Calu3 (cell line): Measurements from ENCODE around the gene C9orf50. TPM values are rescaled to one million over a fixed set of nuclear protein-coding genes. Genes with fewer than 3 reads are reported as not detected.
"Not testable (repeated sequence)": the region's sequence is repeated elsewhere in the genome, so short reads cannot be mapped to it uniquely, and the experiment has no call there.

Experiments
- BruUV-seq: library from RNA; stranded (reverse); fragments of 400-500 nt; replicated peaks from 2 replicates; lab custom pipeline; 2021; lab: Mats Ljungman, UMichigan
- CTCF ChIA-PET: fragments of 300-600 bp; sonication (Branson Sonifier 250); formaldehyde crosslinking; loops from one replicate; lab custom pipeline; 2022; ENCODE audit warnings: antibody characterized with exemption; lab: Charles Lee
- DNase-seq: peaks from one replicate; pipeline ENCODE4 v3.0.0; 2022
- H3K27ac Mint-ChIP-seq: one replicate; pipeline ENCODE4 v1.8.0; 2022; ENCODE audit warnings: mixed read lengths; ENCODE audit not compliant: unreplicated experiment
- H3K27me3 Mint-ChIP-seq: one replicate; pipeline ENCODE4 v1.8.0; 2022; ENCODE audit warnings: mixed read lengths; ENCODE audit not compliant: unreplicated experiment
- H3K36me3 Mint-ChIP-seq: one replicate; pipeline ENCODE4 v1.8.0; 2022; ENCODE audit warnings: mild to moderate bottlenecking, moderate library complexity, mixed read lengths; ENCODE audit not compliant: insufficient read depth, unreplicated experiment
- H3K4me1 Mint-ChIP-seq: one replicate; pipeline ENCODE4 v1.8.0; 2022; ENCODE audit warnings: mild to moderate bottlenecking, low read depth, mixed read lengths; ENCODE audit not compliant: unreplicated experiment
- H3K4me3 Mint-ChIP-seq: one replicate; pipeline ENCODE4 v1.8.0; 2022; ENCODE audit warnings: mild to moderate bottlenecking, low read depth, moderate library complexity, mixed read lengths; ENCODE audit not compliant: unreplicated experiment
- H3K9me3 Mint-ChIP-seq: one replicate; pipeline ENCODE4 v1.8.0; 2022; ENCODE audit warnings: low read depth, mixed read lengths; ENCODE audit not compliant: unreplicated experiment
- intact Hi-C: fragments of 100-400 bp; cut with micrococcal nuclease; formaldehyde crosslinking; loops from one replicate; pipeline ENCODE4 v1.10.0; 2022; ENCODE audit not compliant: unreplicated experiment
- total RNA-seq: library from RNA; stranded (reverse); gene quantifications from 2 replicates; pipeline ENCODE4 v1.2.3, GENCODE V29; 2022
- TF ChIP-seq, protein P1 (sequence below): fragments of 200-600 bp; IDR thresholded peaks from one replicate; pipeline ENCODE4 v1.8.0; 2022; ENCODE audit warnings: antibody characterized with exemption; ENCODE audit not compliant: unreplicated experiment

C9orf50 gene
- total RNA-seq, 1 experiment from 2014 or later = not detected

DNA sequence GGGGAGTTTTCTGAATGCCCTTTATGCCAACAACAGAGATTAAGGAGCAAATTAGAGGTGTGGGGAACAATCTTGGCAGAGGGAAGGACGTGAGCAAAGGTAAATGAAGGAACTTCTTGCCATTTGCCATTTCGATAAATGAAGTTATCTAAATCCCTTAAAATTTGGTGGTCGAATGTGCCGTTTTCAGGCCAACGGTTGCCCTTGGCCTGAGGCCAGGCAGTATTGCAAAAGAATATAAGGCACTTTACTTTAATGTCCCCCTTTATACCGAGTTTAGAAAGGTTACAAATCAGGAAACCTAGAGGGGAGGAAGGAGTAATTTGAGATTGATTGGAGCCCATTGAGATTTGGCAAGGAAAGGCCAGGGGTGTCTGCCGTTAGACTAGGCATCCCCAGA, 26.3 kb downstream of the C9orf50 start:
- no peak overlapping the region for H3K27ac Mint-ChIP-seq
- H3K9me3 Mint-ChIP-seq = no peaks in the 10 kb centered on the region
- H3K4me3 Mint-ChIP-seq = no peak overlapping the region
- H3K27me3 Mint-ChIP-seq = no peaks in the 10 kb centered on the region
- H3K4me1 Mint-ChIP-seq = peaks cover 49% of the 10 kb centered on the region
- CTCF ChIA-PET = interaction anchor here (0.5 kb wide), 1 partner anchor 449 kb away, joined by 4 read pairs; no protein-coding TSS in a partner anchor
- no peak for DNase-seq
- H3K36me3 Mint-ChIP-seq = peaks cover 33% of the 10 kb centered on the region
- TF ChIP-seq, protein P1, sequence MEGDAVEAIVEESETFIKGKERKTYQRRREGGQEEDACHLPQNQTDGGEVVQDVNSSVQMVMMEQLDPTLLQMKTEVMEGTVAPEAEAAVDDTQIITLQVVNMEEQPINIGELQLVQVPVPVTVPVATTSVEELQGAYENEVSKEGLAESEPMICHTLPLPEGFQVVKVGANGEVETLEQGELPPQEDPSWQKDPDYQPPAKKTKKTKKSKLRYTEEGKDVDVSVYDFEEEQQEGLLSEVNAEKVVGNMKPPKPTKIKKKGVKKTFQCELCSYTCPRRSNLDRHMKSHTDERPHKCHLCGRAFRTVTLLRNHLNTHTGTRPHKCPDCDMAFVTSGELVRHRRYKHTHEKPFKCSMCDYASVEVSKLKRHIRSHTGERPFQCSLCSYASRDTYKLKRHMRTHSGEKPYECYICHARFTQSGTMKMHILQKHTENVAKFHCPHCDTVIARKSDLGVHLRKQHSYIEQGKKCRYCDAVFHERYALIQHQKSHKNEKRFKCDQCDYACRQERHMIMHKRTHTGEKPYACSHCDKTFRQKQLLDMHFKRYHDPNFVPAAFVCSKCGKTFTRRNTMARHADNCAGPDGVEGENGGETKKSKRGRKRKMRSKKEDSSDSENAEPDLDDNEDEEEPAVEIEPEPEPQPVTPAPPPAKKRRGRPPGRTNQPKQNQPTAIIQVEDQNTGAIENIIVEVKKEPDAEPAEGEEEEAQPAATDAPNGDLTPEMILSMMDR = no peak
- intact Hi-C loops = no loop called here
- no TSS peak for BruUV-seq

DNA sequence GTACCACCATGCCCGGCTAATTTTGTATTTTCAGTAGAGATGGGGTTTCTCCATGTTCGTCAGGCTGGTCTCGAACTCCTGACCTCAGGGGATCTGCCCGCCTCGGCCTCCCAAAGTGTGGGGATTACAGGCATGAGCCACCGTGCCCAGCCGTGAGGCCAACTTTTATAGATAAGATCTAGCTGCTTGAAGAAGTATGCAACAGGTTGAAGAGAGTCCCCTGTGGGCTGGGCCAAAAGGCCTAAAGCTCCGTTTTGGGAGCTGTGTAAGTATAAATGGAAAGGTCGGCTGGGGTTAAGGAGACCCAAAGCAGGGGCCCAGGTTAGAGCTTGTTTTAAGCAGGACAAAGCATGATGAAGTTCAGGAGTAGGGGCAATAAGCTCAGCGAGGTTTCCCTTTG, 28.1 kb downstream of the C9orf50 start:
- H3K9me3 Mint-ChIP-seq, DNase-seq, H3K27me3 Mint-ChIP-seq, intact Hi-C loops, CTCF ChIA-PET, BruUV-seq, H3K4me3 Mint-ChIP-seq: not testable (repeated sequence)
- Mint-ChIP-seq H3K27ac (peak overlapping the region; percentile 1), H3K4me1 (peaks cover 40% of the 10 kb centered on the region), H3K36me3 (peaks cover 24% of the 10 kb centered on the region)

DNA sequence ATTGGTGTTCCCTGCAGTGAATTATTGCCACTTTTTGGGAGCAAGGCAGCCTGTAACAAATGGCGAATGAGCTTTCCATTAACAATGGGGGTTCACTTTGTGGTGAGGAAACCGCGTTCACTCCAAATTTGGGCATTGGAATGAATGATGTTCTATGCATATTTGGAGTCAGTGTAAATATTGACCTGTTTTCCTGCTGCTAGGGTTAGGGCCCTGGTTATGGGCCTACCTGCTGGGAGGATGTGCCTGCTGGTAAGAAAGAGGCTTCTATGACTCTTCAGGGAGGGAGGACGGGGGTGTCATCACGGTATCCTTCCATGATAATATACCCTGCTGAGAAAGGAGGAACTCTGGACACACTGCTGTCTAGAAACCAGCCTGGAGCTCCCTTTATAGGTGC, 29.0 kb downstream of the C9orf50 start:
- Mint-ChIP-seq H3K4me1 (peaks cover 40% of the 10 kb centered on the region), H3K9me3 (no peaks in the 10 kb centered on the region), H3K4me3 (no peak overlapping the region), H3K27ac (no peak overlapping the region), H3K27me3 (no peaks in the 10 kb centered on the region), H3K36me3 (peaks cover 16% of the 10 kb centered on the region)
- CTCF ChIA-PET = interaction anchor here (0.7 kb wide), 1 partner anchor 349 kb away, joined by 7 read pairs; no protein-coding TSS in a partner anchor
- TF ChIP-seq, protein P1 = no peak
- no TSS peak for BruUV-seq
- intact Hi-C loops = no loop called here
- DNase-seq = no peak

DNA sequence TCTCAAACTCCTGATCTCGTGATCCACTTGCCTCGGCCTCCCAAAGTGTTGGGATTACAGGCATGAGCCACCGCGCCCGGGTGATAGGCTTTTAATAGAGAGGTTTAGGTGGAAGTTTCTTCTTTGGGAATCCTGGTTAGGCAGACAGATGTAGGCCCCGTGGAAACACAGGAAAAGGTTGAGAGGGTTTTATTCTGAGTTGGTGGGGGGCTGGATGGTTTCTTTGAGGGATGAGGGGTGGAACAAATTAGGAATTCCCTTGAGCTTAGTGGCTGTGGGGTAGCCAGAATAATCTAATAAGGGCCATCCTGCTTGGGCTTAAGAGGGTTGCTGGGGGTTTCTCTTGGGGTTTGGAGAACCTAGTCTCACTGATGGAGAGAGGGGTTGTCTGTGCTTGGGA, 30.4 kb downstream of the C9orf50 start:
- Mint-ChIP-seq H3K36me3 (peaks cover 4% of the 10 kb centered on the region), H3K4me1 (peaks cover 26% of the 10 kb centered on the region), H3K4me3 (no peak overlapping the region), H3K27ac (no peak overlapping the region), H3K9me3 (no peaks in the 10 kb centered on the region), H3K27me3 (no peaks in the 10 kb centered on the region)
- CTCF ChIA-PET = no interaction called here
- DNase-seq = no peak
- no TSS peak for BruUV-seq
- TF ChIP-seq, protein P1 = no peak
- intact Hi-C loops = no loop called here

DNA sequence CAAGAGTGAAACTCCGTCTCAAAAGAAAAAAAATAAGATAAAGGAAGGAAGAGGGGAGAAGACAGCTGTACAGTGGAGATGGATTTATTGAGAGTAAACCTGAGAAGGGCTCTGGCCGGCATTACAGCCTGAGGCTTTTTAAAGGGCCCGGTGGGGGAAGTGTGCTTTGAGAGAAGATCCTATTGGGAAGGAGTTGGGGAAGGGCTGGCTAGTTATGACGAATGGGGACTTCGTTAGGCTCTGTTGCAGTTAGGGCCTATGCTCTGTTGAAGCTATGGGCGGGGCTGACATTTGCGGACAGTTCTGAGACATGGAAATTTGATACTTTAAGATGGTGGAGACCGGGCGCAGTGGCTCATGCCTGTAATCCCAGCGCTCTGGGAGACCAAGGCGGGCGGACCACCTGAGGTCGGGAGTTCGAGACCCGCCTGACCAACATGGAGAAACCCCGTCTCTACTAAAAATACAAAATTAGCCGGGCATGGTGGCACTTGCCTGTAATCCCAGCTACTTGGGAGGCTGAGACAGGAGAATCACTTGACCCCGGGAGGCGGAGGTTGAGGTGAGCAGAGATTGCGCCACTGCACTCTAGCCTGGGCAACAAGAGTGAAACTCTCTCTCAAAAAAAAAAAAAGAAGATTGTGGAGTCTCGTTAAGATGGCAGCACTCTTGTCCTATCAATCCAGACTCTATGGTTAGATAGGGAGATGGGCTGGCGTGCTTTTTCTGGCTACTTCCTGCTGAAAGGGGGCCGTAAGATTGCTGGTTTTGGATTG, 33.2 kb downstream of the C9orf50 start:
- H3K27ac Mint-ChIP-seq = no peak overlapping the region
- H3K4me1 Mint-ChIP-seq = peaks cover 10% of the 10 kb centered on the region
- intact Hi-C loops = no loop called here
- DNase-seq = no peak
- TF ChIP-seq, protein P1 = no peak
- no peaks in the 10 kb centered on the region for H3K9me3 Mint-ChIP-seq
- no peaks in the 10 kb centered on the region for H3K36me3 Mint-ChIP-seq
- no peak overlapping the region for H3K4me3 Mint-ChIP-seq
- H3K27me3 Mint-ChIP-seq = no peaks in the 10 kb centered on the region
- CTCF ChIA-PET = no interaction called here
- no TSS peak for BruUV-seq
